HG02642 (cell line): ENCODE measurements around the gene HIP1.
"Not testable (repeated sequence)": the region's sequence is repeated elsewhere in the genome, so short reads cannot be mapped to it uniquely, and the experiment has no call there.

ENCODE experiments used
- ATAC-seq: cut with Tn5 transposase; IDR thresholded peaks from one replicate; pipeline ENCODE4 v1.9.1; 2021; ENCODE audit warnings: mild to moderate bottlenecking; ENCODE audit not compliant: unreplicated experiment, poor library complexity

HIP1 gene

GRCh38 chr7:75591467-75592255, 147.1 kb downstream of the HIP1 start:
- no peak for ATAC-seq

- ATAC-seq: no peak
These were observed 148.3 kb downstream of the HIP1 start for GRCh38 chr7:75590373-75591005.

DNA sequence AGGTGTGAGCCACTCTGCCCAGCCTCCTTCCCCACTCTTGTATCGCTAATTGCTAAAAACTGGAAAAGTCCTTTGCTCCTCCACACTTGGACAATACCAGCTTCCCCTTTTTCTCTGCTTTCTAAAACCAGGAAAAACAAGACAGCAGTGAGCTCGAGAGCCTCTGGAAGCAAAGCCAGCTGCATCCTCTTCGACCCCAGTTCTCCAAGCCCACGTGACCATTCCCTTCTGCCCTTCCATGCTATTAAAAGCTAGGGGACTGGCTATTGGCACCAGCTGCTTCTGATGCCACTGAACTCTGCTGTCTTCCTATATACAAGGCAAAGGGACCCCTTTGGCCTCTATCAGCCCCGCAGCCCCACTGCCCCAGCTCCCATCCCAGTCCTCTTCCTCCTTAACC, 154.4 kb downstream of the HIP1 start:
- ATAC-seq: no peak

GRCh38 chr7:75583255-75583654, 155.5 kb downstream of the HIP1 start:
- ATAC-seq: no peak

DNA sequence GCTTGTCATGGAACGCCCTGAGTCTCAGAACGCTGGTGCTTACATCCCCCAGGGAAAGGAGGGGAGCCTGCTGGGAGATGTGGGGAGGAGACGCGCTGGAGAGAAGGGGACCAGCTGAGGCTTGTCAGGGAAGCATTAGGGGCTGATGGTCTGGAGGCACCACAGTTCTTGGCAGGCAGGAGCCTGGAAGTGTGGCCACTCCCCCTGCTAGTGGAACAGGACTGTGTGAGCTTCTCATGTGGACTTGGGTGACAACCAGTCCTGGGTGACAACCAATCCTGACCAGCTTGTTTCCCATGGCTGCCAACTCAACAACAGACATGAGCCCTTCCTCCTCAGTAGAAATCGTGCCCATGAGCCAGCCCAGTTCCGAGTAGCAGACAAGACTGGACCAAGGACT, 158.8 kb downstream of the HIP1 start:
- ATAC-seq: no peak

DNA sequence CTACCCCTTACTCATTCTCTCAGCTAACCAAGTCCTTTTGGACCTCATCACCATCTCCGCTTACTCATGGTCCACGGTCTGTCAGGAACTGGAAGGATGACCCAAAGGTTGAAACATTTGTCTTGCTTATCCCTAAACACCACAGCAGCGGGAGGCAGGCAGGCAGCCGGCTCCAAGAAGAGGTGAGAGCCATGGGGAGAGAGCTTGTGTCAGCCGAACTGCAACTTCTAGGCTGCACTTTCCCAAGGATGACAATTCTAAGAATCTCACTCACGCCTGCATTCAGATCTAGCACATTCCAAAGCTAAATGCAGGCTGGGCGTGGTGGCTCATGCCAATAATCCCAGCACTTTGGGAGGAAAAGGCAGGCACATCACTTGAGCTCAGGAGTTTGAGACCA, 160.7 kb downstream of the HIP1 start:
- ATAC-seq: no peak

GRCh38 chr7:75575488-75576121, 163.1 kb downstream of the HIP1 start:
- no peak for ATAC-seq

- no peak for ATAC-seq
These were observed 165.2 kb downstream of the HIP1 start for GRCh38 chr7:75573477-75574019.

GRCh38 chr7:75572814-75573213, 165.9 kb downstream of the HIP1 start:
- no peak for ATAC-seq

- no peak for ATAC-seq
These were observed 166.3 kb downstream of the HIP1 start for GRCh38 chr7:75572396-75572795.

DNA sequence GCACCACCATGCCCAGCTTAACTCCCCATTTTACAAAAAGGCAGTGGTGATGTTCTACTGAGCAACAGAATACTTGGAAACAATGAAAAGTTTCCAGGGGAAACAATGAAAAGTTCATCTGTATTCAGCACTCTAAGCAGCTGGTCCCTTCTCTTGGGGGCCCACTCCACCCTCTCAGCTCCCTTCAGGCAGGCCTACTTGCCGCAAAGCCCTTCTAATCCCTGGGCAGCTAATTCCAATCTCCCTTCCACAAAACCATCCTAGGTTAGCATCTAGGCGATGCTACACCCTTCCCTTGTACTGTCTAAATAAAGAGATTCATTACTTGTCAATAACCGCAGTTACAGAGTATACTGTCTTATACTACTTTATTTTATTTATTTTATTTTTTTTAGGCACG, 167.5 kb downstream of the HIP1 start:
- no peak for ATAC-seq

- ATAC-seq: not testable (repeated sequence)
These were observed 169.0 kb downstream of the HIP1 start for GRCh38 chr7:75569629-75570282.

DNA sequence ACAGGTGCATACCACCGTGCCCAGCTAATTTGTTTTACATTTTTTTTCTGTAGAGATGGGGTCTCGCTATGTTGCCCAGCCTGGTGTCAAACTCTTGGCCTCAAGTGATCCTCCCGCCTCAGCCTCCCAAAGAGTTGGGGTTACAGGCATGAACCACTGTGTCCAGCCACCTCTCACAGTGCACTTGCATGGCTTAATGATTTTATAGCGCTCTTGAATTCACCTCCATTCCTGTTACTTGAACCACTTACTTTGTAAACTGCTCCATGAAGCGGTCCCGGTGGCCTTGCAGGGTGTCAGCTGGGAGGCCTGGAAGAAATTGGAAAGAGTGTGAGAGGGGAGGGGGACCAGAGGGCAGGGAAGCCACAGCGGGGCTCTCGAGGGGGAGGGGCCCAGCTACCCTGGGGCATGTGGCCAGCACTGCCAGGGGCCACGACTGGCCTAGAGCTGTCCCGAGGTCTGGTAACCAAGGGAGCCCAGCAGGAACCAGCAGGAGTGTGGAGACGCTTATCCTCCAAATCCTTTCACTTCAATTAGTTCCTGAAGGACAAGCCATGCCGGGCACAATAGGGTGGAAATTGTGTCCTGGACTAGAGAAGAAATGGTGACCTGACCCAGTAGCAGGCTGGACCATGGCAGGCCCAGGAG, 170.7 kb downstream of the HIP1 start:
- no peak for ATAC-seq

DNA sequence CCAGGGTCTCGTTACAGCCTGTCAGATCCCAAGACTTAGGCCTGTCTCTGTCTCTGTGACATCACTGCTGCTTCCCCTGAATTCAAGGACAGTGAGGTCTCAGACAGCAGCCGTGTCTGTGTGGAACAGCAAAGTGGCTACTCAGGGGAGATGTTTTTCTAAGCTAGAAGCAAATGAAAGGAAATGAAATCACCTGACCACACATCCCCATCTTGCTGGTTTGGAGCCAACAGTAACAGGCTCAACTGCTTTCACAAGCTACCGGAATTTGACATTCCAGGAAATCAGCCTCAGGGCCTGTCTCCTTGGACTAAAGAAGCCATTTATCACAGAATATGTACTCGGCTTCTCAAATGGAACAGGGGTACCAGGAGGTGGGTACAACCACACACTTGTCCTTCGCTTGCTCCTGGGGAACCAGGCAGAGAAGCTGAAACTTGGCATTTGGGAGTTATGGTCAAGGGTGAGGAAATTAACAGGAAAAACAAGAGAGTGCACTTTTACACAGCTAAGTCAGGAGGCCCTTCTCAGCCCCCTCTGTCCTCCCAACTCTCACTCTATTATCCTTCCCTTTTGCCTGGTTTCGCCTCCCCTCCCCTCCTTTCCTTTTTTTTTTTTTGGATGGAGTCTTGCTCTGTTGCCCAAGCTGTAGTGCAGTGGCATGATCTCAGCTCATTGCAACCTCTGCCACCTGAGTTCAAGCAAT, 173.5 kb downstream of the HIP1 start:
- no peak for ATAC-seq

- ATAC-seq: no peak
These were observed 175.6 kb downstream of the HIP1 start for GRCh38 chr7:75563171-75563570.

GRCh38 chr7:75559976-75560365, 178.8 kb downstream of the HIP1 start:
- ATAC-seq: no peak

DNA sequence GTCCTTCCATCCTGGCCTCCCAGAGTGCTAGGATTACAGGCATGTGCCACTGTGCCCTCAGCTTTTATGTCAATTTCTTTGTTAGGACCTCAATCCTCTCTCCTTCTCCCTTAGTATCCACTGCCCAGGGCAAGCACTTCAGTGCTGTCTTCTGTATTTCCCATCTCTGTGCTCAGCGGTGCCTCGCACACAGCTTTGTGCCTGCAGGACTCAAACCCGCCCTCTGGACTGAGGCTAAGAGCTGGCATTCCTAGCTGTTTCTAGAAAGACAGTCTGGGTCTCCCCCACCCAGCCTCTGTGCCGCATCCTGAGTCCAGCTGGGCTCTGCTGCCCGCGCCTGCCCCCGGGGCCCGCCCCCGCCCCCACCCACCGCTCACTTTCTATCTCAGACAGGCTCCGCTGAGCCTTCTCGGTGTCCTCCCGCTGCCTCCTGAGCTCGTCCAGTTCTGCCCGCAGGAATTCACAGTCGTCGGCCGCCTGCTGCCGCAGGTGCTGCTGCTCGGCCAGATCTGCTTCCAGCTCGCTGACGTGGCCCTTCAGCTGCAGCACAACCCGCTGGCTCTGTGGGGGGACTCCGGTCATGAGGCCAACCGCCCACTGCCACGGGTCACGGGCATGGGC, 179.3 kb downstream of the HIP1 start:
- no peak for ATAC-seq

DNA sequence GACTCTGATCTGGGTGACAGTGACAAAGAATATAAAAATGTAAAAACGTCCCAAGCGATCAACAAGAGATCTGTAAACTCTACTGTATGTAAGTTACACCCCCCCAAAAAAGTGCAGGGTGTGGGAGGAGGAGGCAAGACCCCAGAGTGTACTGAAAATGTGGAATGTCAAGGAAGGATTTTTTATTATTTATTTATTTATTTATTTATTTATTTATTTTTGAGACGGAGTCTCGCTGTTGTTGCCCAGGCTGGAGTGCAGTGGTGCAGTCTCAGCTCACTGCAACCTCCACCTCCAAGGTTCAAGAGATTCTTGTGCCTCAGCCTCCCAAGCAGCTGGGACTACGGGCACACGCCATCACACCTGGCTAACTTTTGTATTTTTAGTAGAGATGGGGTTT, 181.9 kb downstream of the HIP1 start:
- not testable (repeated sequence) for ATAC-seq

GRCh38 chr7:75555736-75556135, 183.0 kb downstream of the HIP1 start:
- no peak for ATAC-seq
